Neural crest cell (in vitro differentiated cells): Measurements from ENCODE around the gene LRRC59. TPM values are rescaled to one million over a fixed set of nuclear protein-coding genes. Genes with fewer than 3 reads are reported as not detected.
A peak's percentile ranks its signal among the peaks of the same experiment; 100 is the strongest.

Source experiments
- DNase-seq: peaks from one replicate; pipeline ENCODE4 v3.0.0; 2021; ENCODE audit warnings: low read depth, mixed read lengths, low spot score
- H3K27ac Mint-ChIP-seq: one replicate; pipeline ENCODE4 v1.8.0; 2021; ENCODE audit warnings: mild to moderate bottlenecking, mixed read lengths; ENCODE audit not compliant: unreplicated experiment
- H3K27me3 Mint-ChIP-seq: 2 replicates; pipeline ENCODE4 v1.8.0; 2021; ENCODE audit warnings: low read depth, mild to moderate bottlenecking, mixed read lengths
- H3K36me3 Mint-ChIP-seq: 2 replicates; pipeline ENCODE4 v1.8.0; 2021; ENCODE audit warnings: low read depth, mild to moderate bottlenecking, mixed read lengths
- H3K4me1 Mint-ChIP-seq: 2 replicates; pipeline ENCODE4 v1.8.0; 2021; ENCODE audit warnings: mixed read lengths
- H3K4me3 Mint-ChIP-seq: one replicate; pipeline ENCODE4 v1.8.0; 2021; ENCODE audit warnings: mild to moderate bottlenecking, mixed read lengths
- H3K9me3 Mint-ChIP-seq: 2 replicates; pipeline ENCODE4 v1.8.0; 2021; ENCODE audit warnings: mixed read lengths
- CTCF ChIP-seq: fragments of 200-600 bp; sonication (generic); conservative IDR thresholded peaks from 2 replicates; pipeline ENCODE4 v1.5.0; 2021; ENCODE audit warnings: antibody characterized with exemption, mild to moderate bottlenecking
- total RNA-seq: library from RNA; stranded (reverse); gene quantifications from 2 replicates; pipeline ENCODE4 v1.2.1, GENCODE V29; 2021

LRRC59 gene
- total RNA-seq, 1 donor from 2014 or later = 92.7 TPM

- H3K9me3 Mint-ChIP-seq = no peaks in the 10 kb centered on the region
- TF ChIP-seq CTCF = no peak
- peak overlapping the region; percentile 77 for H3K4me3 Mint-ChIP-seq
- no peaks in the 10 kb centered on the region for H3K27me3 Mint-ChIP-seq
- no peak for DNase-seq
- no peak overlapping the region for H3K27ac Mint-ChIP-seq
- peaks cover 22% of the 10 kb centered on the region for H3K4me1 Mint-ChIP-seq
- peaks cover 3% of the 10 kb centered on the region for H3K36me3 Mint-ChIP-seq
Observed at GRCh38 chr17:50394711-50395110, 2.6 kb downstream of the LRRC59 start.

- Mint-ChIP-seq H3K4me3 (peak overlapping the region; percentile 77), H3K27me3 (no peaks in the 10 kb centered on the region), H3K9me3 (no peaks in the 10 kb centered on the region), H3K4me1 (peaks cover 22% of the 10 kb centered on the region), H3K27ac (no peak overlapping the region), H3K36me3 (peaks cover 3% of the 10 kb centered on the region)
- no peak for DNase-seq
- TF ChIP-seq CTCF = no peak
Observed at GRCh38 chr17:50393700-50394099, 3.6 kb downstream of the LRRC59 start.

- H3K4me3 Mint-ChIP-seq = peak overlapping the region; percentile 16
- no peaks in the 10 kb centered on the region for H3K27me3 Mint-ChIP-seq
- no peak overlapping the region for H3K27ac Mint-ChIP-seq
- no peak for TF ChIP-seq CTCF
- peaks cover 18% of the 10 kb centered on the region for H3K4me1 Mint-ChIP-seq
- peaks cover 3% of the 10 kb centered on the region for H3K36me3 Mint-ChIP-seq
- no peak for DNase-seq
- no peaks in the 10 kb centered on the region for H3K9me3 Mint-ChIP-seq
Observed at GRCh38 chr17:50392621-50393020, 4.7 kb downstream of the LRRC59 start.

GRCh38 chr17:50389534-50389933, 7.8 kb downstream of the LRRC59 start:
- H3K9me3 Mint-ChIP-seq = no peaks in the 10 kb centered on the region
- no peak for TF ChIP-seq CTCF
- no peak overlapping the region for H3K4me3 Mint-ChIP-seq
- H3K27ac Mint-ChIP-seq = no peak overlapping the region
- no peaks in the 10 kb centered on the region for H3K27me3 Mint-ChIP-seq
- DNase-seq = no peak
- no peaks in the 10 kb centered on the region for H3K4me1 Mint-ChIP-seq
- H3K36me3 Mint-ChIP-seq = peaks cover 13% of the 10 kb centered on the region

GRCh38 chr17:50388728-50389127, 8.6 kb downstream of the LRRC59 start:
- no peak for DNase-seq
- peaks cover 10% of the 10 kb centered on the region for H3K36me3 Mint-ChIP-seq
- no peaks in the 10 kb centered on the region for H3K4me1 Mint-ChIP-seq
- no peak for TF ChIP-seq CTCF
- no peak overlapping the region for H3K4me3 Mint-ChIP-seq
- H3K27me3 Mint-ChIP-seq = no peaks in the 10 kb centered on the region
- no peaks in the 10 kb centered on the region for H3K9me3 Mint-ChIP-seq
- H3K27ac Mint-ChIP-seq = no peak overlapping the region

GRCh38 chr17:50386510-50386909, 10.8 kb downstream of the LRRC59 start:
- no peak for DNase-seq
- no peak overlapping the region for H3K27ac Mint-ChIP-seq
- no peaks in the 10 kb centered on the region for H3K27me3 Mint-ChIP-seq
- no peaks in the 10 kb centered on the region for H3K9me3 Mint-ChIP-seq
- H3K4me1 Mint-ChIP-seq = no peaks in the 10 kb centered on the region
- peaks cover 17% of the 10 kb centered on the region for H3K36me3 Mint-ChIP-seq
- no peak for TF ChIP-seq CTCF
- H3K4me3 Mint-ChIP-seq = no peak overlapping the region
